COLO668 (cell line): ENCODE data around the gene IBA57.
"Not testable (repeated sequence)": the region's sequence is repeated elsewhere in the genome, so short reads cannot be mapped to it uniquely, and the experiment has no call there.

Experiments
- DNase-seq: peaks from one replicate; lab custom pipeline; 2025; ENCODE audit not compliant: unreplicated experiment; lab: John Stamatoyannopoulos, UW

The IBA57 gene

DNA sequence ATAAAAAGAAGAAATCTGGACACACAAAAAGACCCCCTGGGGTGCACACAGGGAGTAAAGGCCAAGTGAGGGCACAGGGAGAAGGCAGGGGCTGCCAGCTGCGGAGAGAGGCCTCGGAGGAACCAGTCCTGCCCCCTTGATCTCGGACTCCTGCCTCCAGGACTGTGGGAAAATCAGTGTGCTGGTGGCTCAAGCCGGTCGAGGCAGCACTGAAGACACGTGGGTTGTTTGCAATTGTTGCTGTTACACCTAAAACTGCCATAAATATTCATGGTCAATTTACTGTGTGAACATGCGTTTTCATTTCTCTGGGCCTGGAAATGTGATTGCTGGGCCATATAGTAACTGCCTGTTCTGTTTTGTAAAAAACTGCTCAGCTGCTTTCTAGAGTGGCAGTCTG lies 18.5 kb downstream of the IBA57 start:
- DNase-seq = no peak

DNA sequence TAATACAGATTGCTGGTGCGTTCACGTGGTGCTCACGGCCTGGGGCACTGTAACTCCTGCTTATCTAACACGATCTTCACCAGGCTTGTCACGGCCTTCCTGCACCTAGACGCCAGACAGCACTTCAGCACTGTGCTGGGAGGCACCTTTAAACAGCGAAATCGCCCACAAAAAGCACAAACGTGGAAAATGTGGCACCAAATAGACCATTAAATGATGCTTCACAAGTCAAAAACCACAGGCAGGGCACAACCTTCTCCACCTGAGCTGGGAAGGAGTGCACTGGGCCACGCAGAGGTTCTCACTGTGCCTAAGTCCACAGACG lies 20.0 kb downstream of the IBA57 start:
- no peak for DNase-seq

DNA sequence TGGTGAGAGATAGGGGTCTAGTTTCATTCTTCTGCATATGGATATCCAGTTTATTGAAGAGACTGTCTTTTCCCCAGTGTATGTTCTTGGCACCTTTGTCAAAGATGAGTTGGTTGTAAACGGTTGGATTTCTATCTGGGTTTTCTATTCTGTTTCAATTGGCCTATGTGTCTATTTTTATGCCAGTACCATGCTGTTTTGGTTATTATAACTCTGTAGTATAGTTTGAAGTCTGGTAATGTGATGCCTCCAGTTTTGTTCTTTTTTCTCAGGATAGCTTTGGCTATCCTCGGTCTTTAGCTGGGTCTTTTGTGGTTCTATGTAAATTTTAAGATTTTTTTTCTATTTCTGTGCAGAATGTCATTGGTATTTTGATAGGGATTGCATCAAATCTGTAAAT lies 22.6 kb downstream of the IBA57 start:
- DNase-seq = not testable (repeated sequence)

DNA sequence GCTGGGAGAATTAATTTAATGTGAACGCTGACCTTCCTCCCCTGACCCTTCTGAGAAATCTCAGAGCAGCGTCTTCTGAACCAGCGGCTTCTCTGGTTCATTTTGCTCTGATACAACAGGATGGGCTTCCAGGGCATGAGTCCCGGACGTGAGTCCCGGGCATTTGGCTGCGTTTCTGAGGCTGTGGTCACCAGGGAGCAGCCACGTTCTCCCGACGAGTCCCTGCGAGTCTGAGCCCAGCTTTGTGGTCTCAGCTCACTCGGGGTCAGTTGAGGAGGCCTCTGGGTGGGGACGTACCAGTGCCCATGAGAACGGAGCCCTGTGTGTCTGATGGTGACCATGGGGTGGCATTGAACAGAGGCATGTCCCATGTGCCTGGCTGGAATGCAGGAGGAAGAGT lies 24.6 kb downstream of the IBA57 start:
- DNase-seq = no peak

DNA sequence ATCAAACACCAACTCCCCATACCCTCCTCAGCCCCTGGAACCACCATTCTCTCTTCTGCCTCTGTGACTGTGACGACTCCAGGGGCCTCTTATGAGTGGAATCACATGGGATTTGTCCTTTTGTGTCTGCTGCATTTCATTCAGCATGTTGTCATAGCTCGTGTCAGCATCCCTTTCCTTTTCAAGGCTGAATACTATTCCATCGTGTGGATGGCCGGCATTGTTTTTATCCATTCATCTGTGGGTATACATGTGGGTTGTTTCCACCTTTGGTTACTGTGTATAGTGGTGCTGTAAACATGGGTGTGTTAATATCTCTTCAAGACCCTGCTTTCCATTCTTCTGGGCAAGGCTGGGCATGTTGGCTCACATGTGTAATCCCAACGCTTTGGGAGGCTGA lies 25.2 kb downstream of the IBA57 start:
- no peak for DNase-seq

DNA sequence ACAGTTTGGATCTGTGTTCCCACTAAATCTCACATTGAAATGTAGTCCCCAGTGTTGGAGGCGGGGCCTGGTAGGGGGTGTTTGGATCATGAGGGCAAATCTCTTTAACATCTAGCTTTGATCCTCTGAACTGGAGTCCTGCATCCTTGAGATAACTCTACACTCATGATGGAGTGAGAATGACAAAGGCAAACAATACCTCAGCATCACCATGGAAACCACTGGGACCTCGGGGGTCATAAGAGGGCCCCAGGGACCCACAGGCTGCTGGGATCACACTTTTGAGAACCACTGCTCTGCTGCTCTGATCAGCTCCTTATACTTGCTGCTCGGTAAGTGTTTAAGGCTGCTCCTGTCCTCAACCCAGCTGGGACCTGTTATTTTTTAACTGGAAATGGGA lies 28.8 kb downstream of the IBA57 start:
- no peak for DNase-seq

DNA sequence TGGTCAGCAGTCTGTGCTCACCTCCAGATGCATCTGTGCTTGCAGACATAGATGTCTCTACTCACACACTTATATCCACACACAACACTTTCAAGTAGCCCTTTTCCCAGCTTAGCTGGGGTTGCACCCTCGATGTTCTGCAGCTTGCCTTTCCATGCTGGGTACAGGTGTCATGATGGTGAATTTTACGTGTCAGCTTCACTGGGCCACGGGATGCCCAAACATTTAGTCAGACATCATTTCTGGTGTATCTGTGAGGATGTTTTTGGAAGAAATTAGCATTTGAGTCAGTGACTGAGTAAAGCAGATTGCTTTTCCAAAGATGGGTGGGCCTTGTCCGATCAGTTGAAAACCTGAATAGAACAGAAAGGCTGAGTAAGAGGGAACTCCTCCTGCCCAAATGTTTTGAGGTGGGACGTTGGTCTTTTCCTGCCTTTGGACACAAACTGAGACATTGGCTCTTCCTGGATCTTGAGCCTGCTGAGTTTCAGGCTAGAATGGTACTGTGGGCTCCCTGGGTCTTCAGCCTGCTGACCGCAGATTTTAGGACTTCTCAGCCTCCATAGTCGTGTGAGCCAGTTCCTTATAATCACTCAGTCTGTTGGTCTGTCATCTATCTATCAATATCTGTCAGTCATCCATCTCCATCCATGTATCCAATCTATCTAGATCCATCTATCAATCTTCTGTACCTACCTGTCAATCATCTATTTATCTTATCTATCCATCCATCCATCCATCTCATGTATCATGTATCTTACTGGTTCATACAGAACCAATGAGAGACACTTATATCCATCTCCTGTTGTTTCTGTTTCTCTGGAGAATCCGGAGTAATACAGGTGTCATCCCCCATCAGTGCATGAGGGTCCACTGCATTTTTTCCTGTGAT lies 29.6 kb downstream of the IBA57 start:
- no peak for DNase-seq

DNA sequence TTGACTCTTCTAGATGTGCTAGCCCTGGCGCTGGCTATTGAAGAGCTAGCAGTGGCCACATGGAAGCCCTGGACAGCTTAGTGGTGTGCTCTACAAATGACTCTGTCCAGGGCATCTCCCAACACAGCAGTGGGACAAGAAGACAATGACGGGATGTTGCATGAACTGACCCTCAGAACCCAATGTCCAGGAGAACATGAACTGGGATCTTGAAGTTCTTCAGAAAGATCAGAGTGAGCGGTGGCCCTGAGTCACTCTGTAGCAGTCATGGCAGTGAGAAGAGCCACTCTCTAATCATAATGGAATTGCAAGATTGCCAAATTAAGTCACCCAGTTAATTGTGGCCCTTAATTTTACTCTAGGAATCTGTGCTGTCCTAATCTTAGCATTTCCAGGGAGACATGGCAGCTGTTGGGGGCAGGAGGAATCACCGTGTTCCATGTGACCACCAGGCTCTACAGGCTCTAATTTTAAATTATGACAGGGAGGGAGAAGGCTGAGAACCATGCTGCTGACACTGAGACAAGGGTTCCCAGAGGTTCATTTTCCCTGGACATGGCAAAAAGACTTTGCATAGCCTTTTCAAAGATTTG lies 32.0 kb downstream of the IBA57 start:
- no peak for DNase-seq

DNA sequence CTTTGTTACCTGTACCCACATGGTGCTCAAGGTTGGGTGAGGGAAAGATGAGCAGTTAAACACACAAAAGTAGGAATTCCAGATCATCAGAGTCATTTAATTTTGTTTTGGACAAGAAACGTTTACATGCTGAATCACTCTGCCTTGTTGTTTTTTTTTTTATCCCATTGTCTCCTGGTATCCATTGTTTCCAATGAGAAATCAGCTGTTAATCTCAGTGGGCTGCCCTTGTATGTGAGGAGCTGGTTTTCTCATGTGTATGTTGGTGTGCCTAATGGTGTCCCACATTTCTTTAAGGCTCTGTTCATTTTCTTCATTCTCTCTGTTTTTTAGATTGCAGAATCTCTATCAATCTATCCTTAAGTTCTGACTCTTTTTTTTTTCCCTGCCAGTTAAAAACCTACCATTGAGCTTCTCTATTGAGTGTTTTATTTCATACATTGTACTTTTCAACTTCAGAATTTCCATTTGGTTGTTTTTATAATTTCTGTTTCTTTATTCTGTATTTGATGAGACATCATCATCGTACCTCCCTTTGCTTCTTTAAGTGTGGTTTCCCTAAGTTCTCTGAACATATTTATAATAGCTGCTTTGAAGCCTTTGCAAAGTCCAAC lies 33.5 kb downstream of the IBA57 start:
- no peak for DNase-seq

DNA sequence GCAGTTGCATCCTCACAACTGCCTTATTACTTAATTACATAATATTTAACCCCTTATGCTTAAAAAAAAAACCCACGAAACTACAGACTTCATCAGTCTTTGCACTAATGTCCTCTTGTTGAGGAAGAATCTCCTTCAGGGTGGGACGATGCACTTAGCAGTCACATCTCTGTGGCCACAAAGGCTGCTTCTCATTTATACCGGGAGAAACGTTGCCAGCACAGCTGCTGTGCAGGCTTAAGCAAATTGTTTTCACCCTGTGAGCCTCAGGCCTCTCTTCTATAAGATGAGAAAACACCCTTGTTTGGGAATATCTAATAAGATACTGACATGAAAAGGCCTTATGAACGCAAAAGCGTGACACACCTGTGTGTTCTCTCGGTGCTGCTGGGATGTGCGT lies 39.4 kb downstream of the IBA57 start:
- no peak for DNase-seq

DNA sequence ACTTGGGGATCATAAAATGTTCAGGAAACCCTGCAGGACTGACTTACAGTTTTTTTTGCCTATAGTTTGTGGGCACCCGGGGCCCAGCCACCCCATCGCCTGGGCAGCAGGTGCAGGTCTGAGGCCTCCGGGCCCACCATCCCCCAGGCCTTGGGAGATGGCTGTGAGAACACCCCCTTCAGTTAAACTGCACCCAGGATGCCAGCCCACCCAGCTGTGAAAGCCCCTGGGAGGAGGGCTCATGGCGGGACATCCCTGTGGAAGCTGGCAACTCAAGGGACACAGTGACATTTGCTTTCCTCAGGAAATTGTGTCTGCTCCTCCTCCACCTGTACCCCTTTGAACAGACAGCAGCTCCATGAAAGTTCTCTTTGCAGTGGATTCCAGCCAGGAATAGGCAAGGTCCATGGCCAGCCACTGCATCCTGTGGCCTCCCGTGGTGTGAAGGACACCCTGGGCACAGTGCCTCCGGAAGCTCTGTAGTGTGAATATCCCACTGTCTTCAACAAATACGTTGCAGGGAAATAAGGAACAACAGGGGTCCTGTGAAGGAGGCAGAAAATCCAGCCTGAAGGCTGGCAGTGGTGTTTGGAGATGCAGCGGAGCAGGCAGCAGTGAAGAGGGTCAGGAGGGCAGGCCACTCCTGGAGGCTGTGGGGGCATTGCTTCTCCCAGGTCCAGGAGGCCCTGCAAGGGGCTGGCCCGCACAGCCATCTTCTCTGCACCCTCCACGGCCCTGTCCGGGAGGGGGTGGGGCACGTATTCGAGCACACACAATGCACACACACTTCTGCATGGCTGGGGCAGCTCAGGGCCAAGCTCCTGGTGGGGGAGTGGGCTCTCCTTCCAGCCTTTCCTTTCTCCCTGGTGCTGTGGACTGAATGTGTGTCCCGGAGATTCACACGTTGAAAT lies 40.2 kb downstream of the IBA57 start:
- no peak for DNase-seq

DNA sequence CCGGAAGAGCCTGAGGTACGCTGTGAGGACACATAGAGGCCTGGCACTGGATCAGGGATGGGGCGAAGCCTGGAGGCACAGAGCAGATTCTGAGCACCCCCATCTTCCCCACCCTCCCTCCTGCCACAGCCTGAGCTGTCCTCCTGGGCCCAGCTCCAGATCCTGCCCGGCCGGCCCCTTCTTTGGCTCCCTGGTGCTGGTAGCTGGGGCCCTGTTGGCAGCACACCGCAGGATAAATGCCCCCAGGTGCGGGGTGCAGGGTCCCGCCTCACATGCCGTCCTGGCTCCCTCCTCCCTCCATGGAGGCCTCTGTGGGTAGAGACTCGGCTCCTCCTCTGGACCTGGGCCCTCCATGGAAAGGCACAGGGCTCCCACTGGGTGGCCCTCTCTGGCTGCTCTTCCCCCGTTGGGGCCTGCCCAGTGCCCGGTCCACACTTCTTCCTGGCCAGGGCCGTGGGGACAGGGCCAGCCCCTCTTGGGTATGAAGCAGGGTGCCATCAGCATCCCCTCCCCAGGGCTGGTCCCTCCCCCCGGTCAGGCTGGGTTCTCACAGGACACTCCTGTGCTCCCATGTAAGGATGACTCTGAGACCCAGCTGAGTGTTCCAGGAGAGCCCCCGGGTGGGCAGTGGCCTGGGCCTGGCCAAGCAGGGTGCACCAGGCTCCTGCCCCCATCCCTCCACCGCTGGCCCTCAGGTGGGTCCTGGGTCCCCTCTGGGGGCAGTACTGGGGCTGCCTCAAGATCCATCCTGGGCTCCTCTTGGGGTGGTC lies 41.2 kb downstream of the IBA57 start:
- DNase-seq = no peak

DNA sequence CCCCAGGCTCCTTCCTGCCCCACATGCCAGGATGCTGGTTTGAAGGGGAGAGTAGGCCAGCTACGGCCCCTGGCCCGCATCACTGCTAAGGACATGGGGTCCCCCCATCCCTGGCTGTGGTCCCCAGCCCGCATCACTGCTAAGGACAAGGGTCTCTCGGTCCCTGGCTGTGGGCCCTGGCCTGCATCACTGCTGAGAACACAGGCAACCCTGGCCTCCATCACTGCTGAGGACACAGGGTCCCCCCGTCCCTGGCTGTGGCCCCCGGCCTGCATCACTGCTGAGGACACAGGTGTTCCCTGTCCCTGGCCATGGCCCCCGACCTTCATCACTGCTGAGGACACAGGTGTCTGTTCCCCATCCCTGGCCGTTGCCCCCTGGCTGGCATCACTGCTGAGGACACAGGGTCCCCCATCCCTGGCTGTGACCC lies 41.8 kb downstream of the IBA57 start:
- DNase-seq = no peak

DNA sequence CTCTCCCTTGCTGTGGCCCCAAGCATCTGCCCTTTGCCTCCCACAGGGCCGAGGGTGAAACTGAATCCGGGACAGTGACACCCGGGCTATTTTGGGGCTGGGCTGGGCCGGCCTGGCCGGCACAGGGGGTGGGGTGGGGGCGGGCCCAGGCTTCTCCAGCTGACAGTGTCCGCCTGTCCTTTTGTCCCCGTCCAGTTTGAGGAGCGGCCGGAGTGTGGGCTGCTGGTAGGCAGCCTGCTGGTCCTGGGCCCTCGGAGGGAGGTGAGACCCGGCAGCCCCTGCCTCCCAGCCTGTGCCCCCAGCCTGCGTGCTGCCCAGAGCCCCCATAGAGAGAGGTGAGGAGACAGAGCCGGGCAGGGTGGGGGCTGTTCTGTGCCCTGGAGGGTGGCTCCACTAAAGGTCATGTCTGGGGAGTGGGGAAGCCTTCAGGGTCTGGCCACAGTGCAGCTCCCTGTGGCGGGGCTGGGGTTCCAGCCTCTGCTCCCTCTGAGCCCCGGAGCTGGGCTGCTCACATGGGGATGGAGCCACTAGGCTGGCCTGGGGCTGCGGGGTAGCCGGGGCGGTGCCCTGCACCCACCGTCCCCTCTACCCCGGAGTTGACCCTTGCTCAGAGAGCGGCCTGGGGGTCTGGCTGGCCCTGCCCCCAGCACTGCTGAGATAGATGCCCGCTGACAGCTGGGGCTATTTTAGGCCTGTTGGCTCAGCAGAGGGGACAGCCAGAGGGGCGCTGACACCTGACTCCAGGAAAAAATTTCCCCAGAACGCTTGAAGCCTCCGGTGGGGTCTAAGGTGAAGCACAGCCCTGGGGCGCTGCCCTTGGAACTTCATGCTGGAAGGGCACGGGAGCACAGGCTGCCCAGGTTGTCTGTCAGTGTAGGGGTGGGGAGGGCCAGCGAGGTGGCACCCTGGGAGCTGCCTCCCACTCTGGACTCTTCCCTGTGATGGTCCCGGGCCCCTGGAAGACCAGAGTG lies 42.5 kb downstream of the IBA57 start, which contains the start of gene OBSCN:
TSS of gene OBSCN (plus strand) at position 194 of the 971 bp plus-strand sequence. CDS start 3,740 bp downstream, outside the sequence.
- no peak for DNase-seq

DNA sequence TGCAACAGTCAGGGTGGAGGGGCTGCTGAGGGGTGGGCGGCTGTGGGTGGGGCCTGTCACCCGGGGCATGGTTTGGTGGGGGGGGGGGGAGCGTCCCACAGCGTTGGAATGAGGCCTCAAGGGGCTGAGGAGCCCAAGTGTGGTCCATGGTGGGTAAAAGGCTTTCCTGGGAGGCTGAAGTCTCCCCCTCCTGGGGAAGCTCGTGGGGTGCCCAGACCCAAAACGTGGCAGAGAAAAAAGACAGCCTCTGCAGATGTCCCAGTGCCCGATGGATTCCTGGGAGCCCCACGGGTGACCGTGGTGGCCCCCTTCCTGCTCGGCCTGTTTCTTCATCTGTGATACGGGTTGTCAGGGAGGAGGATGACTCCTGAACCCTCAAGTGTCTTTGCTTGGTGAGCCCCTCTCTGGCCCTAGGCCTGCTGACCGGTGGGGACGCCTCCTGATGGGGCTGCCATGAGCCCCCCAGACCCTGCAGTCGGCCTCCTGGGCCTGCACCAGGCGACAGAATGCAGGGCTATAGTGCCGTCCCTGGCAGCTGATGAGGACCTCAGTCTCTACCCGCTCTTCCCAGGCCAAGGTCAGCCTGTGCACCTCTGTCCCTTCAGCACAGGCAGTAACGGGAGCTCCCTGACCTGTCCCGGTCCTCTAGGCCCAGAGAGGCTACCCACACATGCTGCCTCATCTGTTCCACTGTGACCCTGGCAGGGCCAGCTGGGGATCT lies 43.4 kb downstream of the IBA57 start:
- DNase-seq = no peak

DNA sequence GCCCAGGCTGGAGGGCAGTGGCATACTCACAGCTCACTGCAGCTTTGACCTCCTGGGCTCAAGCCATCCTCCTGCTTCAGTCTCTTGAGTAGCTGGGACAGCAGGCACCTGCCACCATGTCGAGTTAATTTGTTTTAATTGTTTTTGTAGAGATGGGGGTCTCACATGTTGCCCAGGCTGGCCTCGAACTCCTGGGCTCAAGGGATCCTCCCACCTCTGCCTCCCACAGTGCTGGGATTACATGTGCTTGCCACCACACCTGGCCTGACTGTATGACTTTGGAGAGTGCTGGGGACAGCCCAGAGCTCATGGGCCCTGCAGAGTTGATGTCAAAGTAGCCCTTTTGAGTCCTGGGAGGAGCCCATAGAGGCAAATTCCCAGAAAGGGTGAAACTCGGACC lies 44.1 kb downstream of the IBA57 start:
- no peak for DNase-seq

DNA sequence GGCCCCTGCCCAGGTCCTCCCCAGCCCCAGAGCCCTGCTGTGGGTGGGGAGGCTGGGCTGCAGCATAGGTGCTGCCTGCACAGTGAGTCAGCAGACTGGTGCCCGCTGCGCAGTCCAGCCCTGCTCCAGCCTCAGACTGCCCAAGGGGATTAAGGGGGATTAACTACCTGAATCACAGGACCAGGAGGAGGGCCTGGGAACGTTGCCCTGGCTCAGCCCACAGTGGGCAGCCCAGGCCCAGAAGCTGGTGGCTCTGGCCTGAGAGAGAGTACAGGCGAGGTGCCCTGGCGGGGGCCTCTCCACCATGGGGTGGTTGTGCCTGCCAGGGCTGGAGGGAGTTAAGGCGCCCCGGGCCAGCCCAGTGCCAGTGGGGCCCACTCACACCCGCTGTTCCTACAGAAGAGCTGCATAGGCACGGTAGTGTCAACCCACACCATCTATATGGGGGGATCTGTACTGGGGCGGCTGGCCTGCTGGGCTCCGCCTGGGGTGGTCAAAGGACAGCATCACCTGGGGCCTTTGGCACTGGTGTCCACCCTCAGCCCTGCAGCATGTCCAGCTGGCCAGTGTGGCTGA lies 44.6 kb downstream of the IBA57 start:
- no peak for DNase-seq
